ENCODE measurements around the gene RBMS3. TPM values are rescaled to one million over a fixed set of nuclear protein-coding genes. Genes with fewer than 3 reads are reported as not detected.

Gene RBMS3
- total RNA-seq, 1 experiment from 2014 or later, result 5.9 TPM

GRCh38 chr3:29686889-29687592 is 406.2 kb downstream of the RBMS3 start:
- TF ChIP-seq EZH2 (IDR thresholded peaks at IDR 0.05; ENCODE audit: borderline replicate concordance, low read depth, low read length, poor library complexity, severe bottlenecking) (no peak), CTCF (conservative IDR thresholded peaks at IDR 0.05; ENCODE audit: low read depth, low read length) (no peak)
- Histone ChIP-seq H3K27ac (ENCODE audit: low read depth, low read length, poor library complexity, severe bottlenecking) (no peak overlapping the region), H3K9me3 (ENCODE audit: low read depth, low read length, poor library complexity, severe bottlenecking) (no peaks in the 10 kb centered on the region), H3K36me3 (ENCODE audit: insufficient read depth, low read length, poor library complexity, severe bottlenecking) (no peaks in the 10 kb centered on the region), H3K4me3 (ENCODE audit: low read depth, low read length, poor library complexity, severe bottlenecking) (no peak overlapping the region), H3K4me1 (ENCODE audit: insufficient read depth, low read length, poor library complexity, severe bottlenecking) (peaks cover 16% of the 10 kb centered on the region), H3K27me3 (replicated peaks; ENCODE audit: insufficient read depth, low read depth, low read length, poor library complexity) (no peaks in the 10 kb centered on the region)
- no TSS peak for BruUV-seq (replicated peaks)
- ChIA-PET POLR2A (ENCODE audit: low non-redundant PET) (no interaction called here), CTCF (no interaction called here)
- DNase-seq (ENCODE audit: low spot score), result no peak
- intact Hi-C loops (cut with micrococcal nuclease; ENCODE audit: unreplicated experiment), result no loop called here

GRCh38 chr3:29690686-29691353 is 409.9 kb downstream of the RBMS3 start:
- ChIA-PET CTCF (no interaction called here), POLR2A (ENCODE audit: low non-redundant PET) (no interaction called here)
- no peaks in the 10 kb centered on the region for H3K9me3 ChIP-seq (ENCODE audit: low read depth, low read length, poor library complexity, severe bottlenecking)
- H3K36me3 ChIP-seq (ENCODE audit: insufficient read depth, low read length, poor library complexity, severe bottlenecking), result no peaks in the 10 kb centered on the region
- no TSS peak for BruUV-seq (replicated peaks)
- intact Hi-C loops (cut with micrococcal nuclease; ENCODE audit: unreplicated experiment), result no loop called here
- H3K27me3 ChIP-seq (replicated peaks; ENCODE audit: insufficient read depth, low read depth, low read length, poor library complexity), result no peaks in the 10 kb centered on the region
- no peak overlapping the region for H3K4me3 ChIP-seq (ENCODE audit: low read depth, low read length, poor library complexity, severe bottlenecking)
- peaks cover 37% of the 10 kb centered on the region for H3K4me1 ChIP-seq (ENCODE audit: insufficient read depth, low read length, poor library complexity, severe bottlenecking)
- no peak for DNase-seq (ENCODE audit: low spot score)
- H3K27ac ChIP-seq (ENCODE audit: low read depth, low read length, poor library complexity, severe bottlenecking), result no peak overlapping the region
- TF ChIP-seq EZH2 (IDR thresholded peaks at IDR 0.05; ENCODE audit: borderline replicate concordance, low read depth, low read length, poor library complexity, severe bottlenecking), result no peak
- TF ChIP-seq CTCF (conservative IDR thresholded peaks at IDR 0.05; ENCODE audit: low read depth, low read length), result no peak

GRCh38 chr3:29693863-29694262 is 413.0 kb downstream of the RBMS3 start:
- intact Hi-C loops (cut with micrococcal nuclease; ENCODE audit: unreplicated experiment), result no loop called here
- Histone ChIP-seq H3K27me3 (replicated peaks; ENCODE audit: insufficient read depth, low read depth, low read length, poor library complexity) (no peaks in the 10 kb centered on the region), H3K4me3 (ENCODE audit: low read depth, low read length, poor library complexity, severe bottlenecking) (no peak overlapping the region), H3K36me3 (ENCODE audit: insufficient read depth, low read length, poor library complexity, severe bottlenecking) (no peaks in the 10 kb centered on the region), H3K27ac (ENCODE audit: low read depth, low read length, poor library complexity, severe bottlenecking) (peak overlapping the region; percentile 80), H3K9me3 (ENCODE audit: low read depth, low read length, poor library complexity, severe bottlenecking) (no peaks in the 10 kb centered on the region), H3K4me1 (ENCODE audit: insufficient read depth, low read length, poor library complexity, severe bottlenecking) (peaks cover 46% of the 10 kb centered on the region)
- no peak for TF ChIP-seq EZH2 (IDR thresholded peaks at IDR 0.05; ENCODE audit: borderline replicate concordance, low read depth, low read length, poor library complexity, severe bottlenecking)
- TF ChIP-seq CTCF (conservative IDR thresholded peaks at IDR 0.05; ENCODE audit: low read depth, low read length), result no peak
- ChIA-PET POLR2A (ENCODE audit: low non-redundant PET) (no interaction called here), CTCF (no interaction called here)
- peak; percentile 82 for DNase-seq (ENCODE audit: low spot score)
- BruUV-seq (replicated peaks), result no TSS peak

Measured in A673 (cell line).